Suppressor macrophage (primary cell): ENCODE results near the gene RABL6.
"Not testable (repeated sequence)": the region's sequence is repeated elsewhere in the genome, so short reads cannot be mapped to it uniquely, and the experiment has no call there.

Source experiments
- DNase-seq, 4 experiments: peaks; one replicate each; pipeline ENCODE4 v3.0.0-alpha.2; 2020 to 2022

RABL6 gene

GRCh38 chr9:136823136-136824046, 15.6 kb downstream of the RABL6 start:
- DNase-seq, result no peak

- DNase-seq, result no peak
Measured at GRCh38 chr9:136824496-136825225, 16.9 kb downstream of the RABL6 start.

GRCh38 chr9:136825295-136826187, 17.8 kb downstream of the RABL6 start:
- DNase-seq, result no peak

GRCh38 chr9:136826188-136826541, 18.4 kb downstream of the RABL6 start:
- DNase-seq, result no peak

- no peak for DNase-seq
Measured at GRCh38 chr9:136826703-136827582, 19.2 kb downstream of the RABL6 start.

GRCh38 chr9:136827794-136828473, 20.2 kb downstream of the RABL6 start:
- no peak for DNase-seq

GRCh38 chr9:136828474-136829140, 20.9 kb downstream of the RABL6 start:
- DNase-seq, result no peak

- DNase-seq, result no peak
Measured at GRCh38 chr9:136829412-136829811, 21.7 kb downstream of the RABL6 start.

- DNase-seq, result no peak
Measured at GRCh38 chr9:136829981-136830885, 22.5 kb downstream of the RABL6 start.

GRCh38 chr9:136831002-136831719, 23.4 kb downstream of the RABL6 start:
- no peak for DNase-seq

GRCh38 chr9:136831720-136832104, 24.0 kb downstream of the RABL6 start:
- DNase-seq, result no peak

GRCh38 chr9:136832581-136832980, 24.8 kb downstream of the RABL6 start:
- no peak for DNase-seq

- not testable (repeated sequence) for DNase-seq
Measured at GRCh38 chr9:136833381-136834048, 25.8 kb downstream of the RABL6 start.

- no peak for DNase-seq
Measured at GRCh38 chr9:136835162-136835931, 27.6 kb downstream of the RABL6 start.

- DNase-seq, result no peak
Measured at GRCh38 chr9:136835932-136836904, 28.5 kb downstream of the RABL6 start.
